HCT116 (cell line): ENCODE data around the gene MAP2K5. TPM values are rescaled to one million over a fixed set of nuclear protein-coding genes. Genes with fewer than 3 reads are reported as not detected.

ENCODE experiments used
- ATAC-seq: fragments of 200-7000 bp; cut with Tn5 transposase; 2 replicates; pipeline ENCODE4 v1.9.1; 2020; ENCODE audit warnings: mild to moderate bottlenecking, moderate library complexity
- BruUV-seq: library from RNA; stranded (reverse); fragments of 400-500 nt; replicated peaks from 2 replicates; lab custom pipeline; 2021; lab: Mats Ljungman, UMichigan
- CTCF ChIA-PET: fragments of 300-600 bp; sonication (Branson Sonifier 250); formaldehyde crosslinking; loops from one replicate; lab custom pipeline; 2021; ENCODE audit warnings: antibody characterized with exemption; lab: Charles Lee
- POLR2A ChIA-PET: fragments of 300-600, 350-600 bp; sonication (Branson Sonifier 250); formaldehyde crosslinking; loops from one replicate; lab custom pipeline; 2021; ENCODE audit warnings: antibody characterized with exemption; lab: Charles Lee
- RAD21 ChIA-PET, 2 experiments: fragments of 300-600 bp; sonication (Branson Sonifier 250); formaldehyde crosslinking; loops; one replicate each; lab custom pipeline; 2023; ENCODE audit warnings: low total read pairs in 2 of 2; ENCODE audit not compliant: uncharacterized antibody in 2 of 2, unreplicated experiment in 2 of 2, low non-redundant PET in 1 of 2; lab: Charles Lee
- DNase-seq: peaks from one replicate; pipeline ENCODE4 v3.0.0-alpha.2; 2010; ENCODE audit warnings: low read depth, low spot score
- H2AFZ ChIP-seq: fragments of 200-600 bp; shearing (Covaris generic), sonication (generic); 2 replicates; pipeline ENCODE4 v1.6.1; 2017; ENCODE audit warnings: low read depth, mixed run types, mixed read lengths, antibody characterized with exemption, low read length; ENCODE audit not compliant: poor library complexity, severe bottlenecking
- H3K27ac ChIP-seq: 2 replicates; pipeline ENCODE4 v1.5.1; 2012; ENCODE audit warnings: low read depth, low read length
- H3K27me3 ChIP-seq: fragments of 200-600 bp; sonication (generic); 2 replicates; pipeline ENCODE4 v1.6.1; 2016; ENCODE audit warnings: mixed run types, low read length, mixed read lengths; ENCODE audit not compliant: insufficient read depth
- H3K36me3 ChIP-seq, 2 experiments: fragments of 200-500 bp in 1 of 2; fragments of 200-600 bp in 1 of 2; sonication (Bioruptor generic) in 1 of 2; sonication (generic) in 1 of 2; 2 replicates each; pipeline versions ENCODE4 v1.5.1 to v1.6.1; 2014 to 2016; ENCODE audit warnings: low read length in 2 of 2, inconsistent platforms in 1 of 2, mixed read lengths in 1 of 2, mixed run types in 1 of 2; ENCODE audit not compliant: insufficient read depth in 2 of 2, control insufficient read depth in 1 of 2
- H3K4me1 ChIP-seq, 2 experiments: fragments of 200-600 bp in 1 of 2; sonication (generic) in 1 of 2; 2 replicates each; pipeline versions ENCODE4 v1.5.1 to v1.6.1; 2012 to 2017; ENCODE audit warnings: low read length in 2 of 2, inconsistent platforms in 1 of 2, mild to moderate bottlenecking in 1 of 2, mixed read lengths in 1 of 2, mixed run types in 1 of 2, moderate library complexity in 1 of 2; ENCODE audit not compliant: insufficient read depth in 2 of 2, control insufficient read depth in 1 of 2
- H3K4me2 ChIP-seq: fragments of 200-600 bp; sonication (generic); 2 replicates; pipeline ENCODE4 v1.6.1; 2017; ENCODE audit warnings: mixed run types, low read length, mixed read lengths
- H3K4me3 ChIP-seq, 2 experiments: fragments of 200-600 bp in 1 of 2; sonication (generic) in 1 of 2; replicated peaks in 1 of 2; 2 replicates each; pipeline ENCODE4 v1.5.1; 2011 to 2016; ENCODE audit warnings: low read length in 2 of 2, control low read depth in 1 of 2, low read depth in 1 of 2, mild to moderate bottlenecking in 1 of 2, mixed read lengths in 1 of 2, mixed run types in 1 of 2
- H3K79me2 ChIP-seq: fragments of 200-600 bp; sonication (generic); 2 replicates; pipeline ENCODE4 v1.6.1; 2017; ENCODE audit warnings: mild to moderate bottlenecking, mixed run types, low read length, moderate library complexity, mixed read lengths; ENCODE audit not compliant: insufficient read depth
- H3K9ac ChIP-seq: fragments of 200-600 bp; sonication (generic); 2 replicates; pipeline ENCODE4 v1.6.1; 2016; ENCODE audit warnings: low read length, mixed read lengths
- H3K9me2 ChIP-seq: fragments of 200-600 bp; sonication (generic), shearing (Covaris generic); 2 replicates; pipeline ENCODE4 v1.6.1; 2017; ENCODE audit warnings: mixed run types, mild to moderate bottlenecking, moderate library complexity; ENCODE audit not compliant: insufficient read depth
- H3K9me3 ChIP-seq, 2 experiments: fragments of 200-500 bp in 1 of 2; fragments of 200-600 bp in 1 of 2; sonication (Bioruptor generic) in 1 of 2; sonication (generic) in 1 of 2; 2 replicates each; pipeline ENCODE4 v1.6.1; 2014 to 2017; ENCODE audit warnings: low read length in 2 of 2, mixed read lengths in 2 of 2, inconsistent platforms in 1 of 2, low read depth in 1 of 2, mild to moderate bottlenecking in 1 of 2, mixed run types in 1 of 2, moderate library complexity in 1 of 2; ENCODE audit not compliant: control insufficient read depth in 1 of 2, insufficient read depth in 1 of 2
- H4K20me1 ChIP-seq: fragments of 200-600 bp; sonication (generic), shearing (Covaris generic); 2 replicates; pipeline ENCODE4 v1.6.1; 2017; ENCODE audit warnings: mixed run types, mild to moderate bottlenecking, moderate library complexity; ENCODE audit not compliant: insufficient read depth
- ATF3 ChIP-seq: IDR thresholded peaks from 2 replicates; pipeline ENCODE4 v1.6.1; 2012
- EGR1 ChIP-seq: IDR thresholded peaks from 2 replicates; pipeline ENCODE4 v1.6.1; 2012; ENCODE audit warnings: low read depth
- EZH2 ChIP-seq: fragments of 200-600 bp; sonication (generic); IDR thresholded peaks from 2 replicates; pipeline ENCODE4 v1.6.1; 2017; ENCODE audit warnings: antibody characterized with exemption, mixed run types
- EZH2phosphoT487 ChIP-seq: fragments of 200-600 bp; IDR thresholded peaks from 2 replicates; pipeline ENCODE4 v1.6.1; 2018; ENCODE audit warnings: antibody characterized with exemption, borderline replicate concordance
- JUND ChIP-seq: IDR thresholded peaks from 2 replicates; pipeline ENCODE4 v1.6.1; 2012
- POLR2A ChIP-seq: IDR thresholded peaks from 2 replicates; pipeline ENCODE4 v1.7.0; 2011; ENCODE audit warnings: borderline replicate concordance; ENCODE audit not compliant: insufficient read depth, insufficient read length; ENCODE audit errors: extremely low read depth
- RAD21 ChIP-seq: IDR thresholded peaks from 2 replicates; pipeline ENCODE4 v1.6.1; 2012; ENCODE audit warnings: low read depth, mild to moderate bottlenecking
- SIN3A ChIP-seq: IDR thresholded peaks from 2 replicates; pipeline ENCODE4 v1.6.1; 2012; ENCODE audit warnings: low read depth
- SP1 ChIP-seq: IDR thresholded peaks from 2 replicates; pipeline ENCODE4 v1.6.1; 2012; ENCODE audit warnings: low read depth
- SRF ChIP-seq: IDR thresholded peaks from 2 replicates; pipeline ENCODE4 v1.6.1; 2012; ENCODE audit warnings: low read depth
- TCF7L2 ChIP-seq: IDR thresholded peaks from 2 replicates; pipeline ENCODE4 v1.7.0; 2011; ENCODE audit warnings: borderline replicate concordance, inconsistent platforms; ENCODE audit not compliant: insufficient read depth, insufficient read length; ENCODE audit errors: extremely low read depth
- YY1 ChIP-seq: IDR thresholded peaks from 2 replicates; pipeline ENCODE4 v1.6.1; 2011; ENCODE audit warnings: low read length, low read depth, moderate library complexity, mild to moderate bottlenecking; ENCODE audit not compliant: insufficient replicate concordance; ENCODE audit errors: extremely low read depth
- ZNF274 ChIP-seq: fragments of 200-500 bp; sonication (Bioruptor generic); IDR thresholded peaks from 2 replicates; pipeline ENCODE4 v1.6.1; 2014; ENCODE audit warnings: mild to moderate bottlenecking, low read depth, low read length, inconsistent platforms
- intact Hi-C: fragments of 100-400 bp; cut with micrococcal nuclease; formaldehyde crosslinking; loops from 2 replicates; pipeline ENCODE4 v1.10.0; 2022
- total RNA-seq: library from RNA; stranded (reverse); gene quantifications from one replicate; pipeline ENCODE4 v1.2.1, GENCODE V29; 2021; ENCODE audit not compliant: unreplicated experiment
- TF ChIP-seq, protein P1 (sequence below), 3 experiments: fragments of 200-600 bp in 1 of 3; sonication (generic) in 1 of 3; IDR thresholded peaks in 2 of 3; conservative IDR thresholded peaks in 1 of 3; 2 replicates each; pipeline ENCODE4 v1.5.1; 2012 to 2017; ENCODE audit warnings: low read depth in 2 of 3, low read length in 2 of 3, antibody characterized with exemption in 1 of 3, borderline replicate concordance in 1 of 3, control low read depth in 1 of 3, mild to moderate bottlenecking in 1 of 3, mixed read lengths in 1 of 3, mixed run types in 1 of 3, moderate library complexity in 1 of 3; ENCODE audit not compliant: insufficient read depth in 1 of 3
- TF ChIP-seq, protein P2 (sequence below): IDR thresholded peaks from 2 replicates; pipeline ENCODE4 v1.6.1; 2012; ENCODE audit warnings: low read depth

Gene MAP2K5
- total RNA-seq, 1 experiment from 2014 or later: 15.6 TPM

- POLR2A ChIA-PET: no interaction called here
- no peak overlapping the region for H3K4me2 ChIP-seq
- no peaks in the 10 kb centered on the region for H3K9me3 ChIP-seq
- no peak for TF ChIP-seq POLR2A
- TF ChIP-seq, protein P1, sequence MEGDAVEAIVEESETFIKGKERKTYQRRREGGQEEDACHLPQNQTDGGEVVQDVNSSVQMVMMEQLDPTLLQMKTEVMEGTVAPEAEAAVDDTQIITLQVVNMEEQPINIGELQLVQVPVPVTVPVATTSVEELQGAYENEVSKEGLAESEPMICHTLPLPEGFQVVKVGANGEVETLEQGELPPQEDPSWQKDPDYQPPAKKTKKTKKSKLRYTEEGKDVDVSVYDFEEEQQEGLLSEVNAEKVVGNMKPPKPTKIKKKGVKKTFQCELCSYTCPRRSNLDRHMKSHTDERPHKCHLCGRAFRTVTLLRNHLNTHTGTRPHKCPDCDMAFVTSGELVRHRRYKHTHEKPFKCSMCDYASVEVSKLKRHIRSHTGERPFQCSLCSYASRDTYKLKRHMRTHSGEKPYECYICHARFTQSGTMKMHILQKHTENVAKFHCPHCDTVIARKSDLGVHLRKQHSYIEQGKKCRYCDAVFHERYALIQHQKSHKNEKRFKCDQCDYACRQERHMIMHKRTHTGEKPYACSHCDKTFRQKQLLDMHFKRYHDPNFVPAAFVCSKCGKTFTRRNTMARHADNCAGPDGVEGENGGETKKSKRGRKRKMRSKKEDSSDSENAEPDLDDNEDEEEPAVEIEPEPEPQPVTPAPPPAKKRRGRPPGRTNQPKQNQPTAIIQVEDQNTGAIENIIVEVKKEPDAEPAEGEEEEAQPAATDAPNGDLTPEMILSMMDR (IDR thresholded peaks at IDR 0.05 in 2 of 3, conservative IDR thresholded peaks at IDR 0.05 in 1 of 3; ENCODE audit: borderline replicate concordance in 1 of 3, insufficient read depth in 1 of 3, low read depth in 2 of 3, low read length in 2 of 3): no peak
- no peak for TF ChIP-seq SP1
- no peak for TF ChIP-seq SRF
- no peak for TF ChIP-seq EGR1
- no peak for TF ChIP-seq TCF7L2
- no peak for TF ChIP-seq ATF3
- TF ChIP-seq SIN3A: no peak
- TF ChIP-seq, protein P2, sequence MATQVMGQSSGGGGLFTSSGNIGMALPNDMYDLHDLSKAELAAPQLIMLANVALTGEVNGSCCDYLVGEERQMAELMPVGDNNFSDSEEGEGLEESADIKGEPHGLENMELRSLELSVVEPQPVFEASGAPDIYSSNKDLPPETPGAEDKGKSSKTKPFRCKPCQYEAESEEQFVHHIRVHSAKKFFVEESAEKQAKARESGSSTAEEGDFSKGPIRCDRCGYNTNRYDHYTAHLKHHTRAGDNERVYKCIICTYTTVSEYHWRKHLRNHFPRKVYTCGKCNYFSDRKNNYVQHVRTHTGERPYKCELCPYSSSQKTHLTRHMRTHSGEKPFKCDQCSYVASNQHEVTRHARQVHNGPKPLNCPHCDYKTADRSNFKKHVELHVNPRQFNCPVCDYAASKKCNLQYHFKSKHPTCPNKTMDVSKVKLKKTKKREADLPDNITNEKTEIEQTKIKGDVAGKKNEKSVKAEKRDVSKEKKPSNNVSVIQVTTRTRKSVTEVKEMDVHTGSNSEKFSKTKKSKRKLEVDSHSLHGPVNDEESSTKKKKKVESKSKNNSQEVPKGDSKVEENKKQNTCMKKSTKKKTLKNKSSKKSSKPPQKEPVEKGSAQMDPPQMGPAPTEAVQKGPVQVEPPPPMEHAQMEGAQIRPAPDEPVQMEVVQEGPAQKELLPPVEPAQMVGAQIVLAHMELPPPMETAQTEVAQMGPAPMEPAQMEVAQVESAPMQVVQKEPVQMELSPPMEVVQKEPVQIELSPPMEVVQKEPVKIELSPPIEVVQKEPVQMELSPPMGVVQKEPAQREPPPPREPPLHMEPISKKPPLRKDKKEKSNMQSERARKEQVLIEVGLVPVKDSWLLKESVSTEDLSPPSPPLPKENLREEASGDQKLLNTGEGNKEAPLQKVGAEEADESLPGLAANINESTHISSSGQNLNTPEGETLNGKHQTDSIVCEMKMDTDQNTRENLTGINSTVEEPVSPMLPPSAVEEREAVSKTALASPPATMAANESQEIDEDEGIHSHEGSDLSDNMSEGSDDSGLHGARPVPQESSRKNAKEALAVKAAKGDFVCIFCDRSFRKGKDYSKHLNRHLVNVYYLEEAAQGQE: no peak
- TF ChIP-seq JUND: no peak
- no peak for TF ChIP-seq EZH2phosphoT487
- no peak for TF ChIP-seq ZNF274
- TF ChIP-seq EZH2: no peak
- no peak for TF ChIP-seq RAD21
- no peak for TF ChIP-seq YY1
- TF ChIP-seq, all 23 proteins: peak for 0
- RAD21 ChIA-PET: no interaction called here
- no peak for ATAC-seq
- H3K27me3 ChIP-seq: no peaks in the 10 kb centered on the region
- H3K79me2 ChIP-seq: no peaks in the 10 kb centered on the region
- no peak overlapping the region for H3K4me3 ChIP-seq
- H3K36me3 ChIP-seq: no peaks in the 10 kb centered on the region
- intact Hi-C loops: no loop called here
- H2AFZ ChIP-seq: no peak overlapping the region
- CTCF ChIA-PET: no interaction called here
- H4K20me1 ChIP-seq: no peaks in the 10 kb centered on the region
- no peaks in the 10 kb centered on the region for H3K9me2 ChIP-seq
- no peaks in the 10 kb centered on the region for H3K4me1 ChIP-seq
- no peak for DNase-seq
- BruUV-seq: no TSS peak
- H3K27ac ChIP-seq: no peak overlapping the region
- H3K9ac ChIP-seq: no peak overlapping the region
Observed at GRCh38 chr15:67730135-67730534, 187.6 kb downstream of the MAP2K5 start.
